Progenitor cell of endocrine pancreas (in vitro differentiated cells): ENCODE results near the gene BSN. TPM values are rescaled to one million over a fixed set of nuclear protein-coding genes. Genes with fewer than 3 reads are reported as not detected.

Source experiments
- DNase-seq: peaks from one replicate; pipeline ENCODE4 v3.0.0; 2021; ENCODE audit warnings: low spot score; ENCODE audit not compliant: unreplicated experiment
- H3K27ac Mint-ChIP-seq: 2 replicates; pipeline ENCODE4 v1.8.0; 2021; ENCODE audit warnings: mild to moderate bottlenecking, moderate library complexity, mixed read lengths
- H3K27me3 Mint-ChIP-seq: 2 replicates; pipeline ENCODE4 v1.8.0; 2021; ENCODE audit warnings: mixed read lengths
- H3K36me3 Mint-ChIP-seq: 2 replicates; pipeline ENCODE4 v1.8.0; 2022; ENCODE audit warnings: mixed read lengths; ENCODE audit not compliant: insufficient read depth
- H3K4me1 Mint-ChIP-seq: 2 replicates; pipeline ENCODE4 v1.8.0; 2021; ENCODE audit warnings: low read depth, mixed read lengths
- H3K4me3 Mint-ChIP-seq: 2 replicates; pipeline ENCODE4 v1.8.0; 2021; ENCODE audit warnings: low read depth, mild to moderate bottlenecking, moderate library complexity, mixed read lengths
- H3K9me3 Mint-ChIP-seq: 2 replicates; pipeline ENCODE4 v1.8.0; 2021; ENCODE audit warnings: low read depth, mixed read lengths
- CTCF ChIP-seq: fragments of 200-600 bp; sonication (generic); IDR thresholded peaks from one replicate; pipeline ENCODE4 v1.5.0; 2021; ENCODE audit warnings: antibody characterized with exemption, mild to moderate bottlenecking; ENCODE audit not compliant: unreplicated experiment
- total RNA-seq: library from RNA; stranded (reverse); gene quantifications from 2 replicates; pipeline ENCODE4 v1.2.1, GENCODE V29; 2021

BSN gene
- total RNA-seq, 1 donor from 2014 or later: 3.8 TPM

DNA sequence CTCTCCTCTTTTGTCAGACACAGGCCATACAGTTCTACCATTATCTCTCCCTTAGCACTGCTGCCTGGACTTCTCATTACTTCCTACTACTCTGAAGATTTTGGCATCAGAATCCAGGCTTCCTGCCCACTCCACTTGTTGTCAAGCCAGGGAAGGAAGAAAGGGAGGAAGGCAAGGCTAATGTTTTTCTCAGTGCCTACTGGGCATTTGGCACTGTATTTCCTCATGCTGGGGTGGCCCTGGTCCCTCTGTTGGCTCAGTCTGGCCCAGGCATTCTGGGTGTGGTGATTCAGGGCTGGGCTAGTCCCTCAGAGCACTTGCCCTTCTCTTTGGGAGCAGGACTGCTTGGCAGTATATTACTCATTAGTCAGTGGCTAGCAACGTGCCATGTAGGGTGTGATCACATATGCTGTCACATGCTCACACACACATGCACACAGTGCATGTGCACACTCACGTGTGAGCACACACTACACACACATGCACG is 52.9 kb downstream of the BSN start:
- Mint-ChIP-seq H3K27ac (no peak overlapping the region), H3K4me3 (no peak overlapping the region), H3K27me3 (no peaks in the 10 kb centered on the region), H3K4me1 (no peaks in the 10 kb centered on the region), H3K36me3 (no peaks in the 10 kb centered on the region), H3K9me3 (no peaks in the 10 kb centered on the region)
- TF ChIP-seq CTCF: no peak
- DNase-seq: no peak

- TF ChIP-seq CTCF: peak; percentile 45
- peaks cover 3% of the 10 kb centered on the region for H3K9me3 Mint-ChIP-seq
- no peaks in the 10 kb centered on the region for H3K27me3 Mint-ChIP-seq
- no peak for DNase-seq
- no peaks in the 10 kb centered on the region for H3K36me3 Mint-ChIP-seq
- H3K4me3 Mint-ChIP-seq: no peak overlapping the region
- H3K27ac Mint-ChIP-seq: no peak overlapping the region
- H3K4me1 Mint-ChIP-seq: no peaks in the 10 kb centered on the region
Measured at GRCh38 chr3:49607796-49608195, 53.5 kb downstream of the BSN start.

- no peak overlapping the region for H3K27ac Mint-ChIP-seq
- TF ChIP-seq CTCF: no peak
- no peaks in the 10 kb centered on the region for H3K27me3 Mint-ChIP-seq
- peaks cover 6% of the 10 kb centered on the region for H3K9me3 Mint-ChIP-seq
- H3K4me3 Mint-ChIP-seq: no peak overlapping the region
- no peak for DNase-seq
- H3K36me3 Mint-ChIP-seq: no peaks in the 10 kb centered on the region
- H3K4me1 Mint-ChIP-seq: no peaks in the 10 kb centered on the region
Measured at GRCh38 chr3:49609314-49609713, 55.0 kb downstream of the BSN start.

DNA sequence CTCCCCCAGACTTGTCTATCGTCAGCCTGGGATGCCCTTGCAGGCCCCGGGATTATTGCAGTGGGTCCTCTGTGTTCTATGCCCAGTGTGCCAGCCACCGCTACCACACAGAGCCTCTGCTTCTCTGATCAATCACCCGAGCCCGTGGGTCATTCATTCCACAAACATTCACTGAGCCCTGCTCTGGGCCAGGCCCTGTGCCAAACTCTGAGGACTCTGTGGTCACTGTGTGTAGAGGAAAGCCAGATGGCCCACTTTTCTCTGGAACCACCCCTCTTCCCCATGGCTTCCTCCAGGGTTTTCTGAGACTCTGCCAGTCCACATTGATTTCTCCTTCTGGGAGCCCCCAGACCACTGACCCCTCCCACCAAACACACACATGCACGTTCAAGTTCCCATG is 55.5 kb downstream of the BSN start:
- no peak for TF ChIP-seq CTCF
- Mint-ChIP-seq H3K4me3 (no peak overlapping the region), H3K27ac (no peak overlapping the region), H3K36me3 (no peaks in the 10 kb centered on the region), H3K27me3 (no peaks in the 10 kb centered on the region), H3K4me1 (no peaks in the 10 kb centered on the region), H3K9me3 (peaks cover 6% of the 10 kb centered on the region)
- no peak for DNase-seq

DNA sequence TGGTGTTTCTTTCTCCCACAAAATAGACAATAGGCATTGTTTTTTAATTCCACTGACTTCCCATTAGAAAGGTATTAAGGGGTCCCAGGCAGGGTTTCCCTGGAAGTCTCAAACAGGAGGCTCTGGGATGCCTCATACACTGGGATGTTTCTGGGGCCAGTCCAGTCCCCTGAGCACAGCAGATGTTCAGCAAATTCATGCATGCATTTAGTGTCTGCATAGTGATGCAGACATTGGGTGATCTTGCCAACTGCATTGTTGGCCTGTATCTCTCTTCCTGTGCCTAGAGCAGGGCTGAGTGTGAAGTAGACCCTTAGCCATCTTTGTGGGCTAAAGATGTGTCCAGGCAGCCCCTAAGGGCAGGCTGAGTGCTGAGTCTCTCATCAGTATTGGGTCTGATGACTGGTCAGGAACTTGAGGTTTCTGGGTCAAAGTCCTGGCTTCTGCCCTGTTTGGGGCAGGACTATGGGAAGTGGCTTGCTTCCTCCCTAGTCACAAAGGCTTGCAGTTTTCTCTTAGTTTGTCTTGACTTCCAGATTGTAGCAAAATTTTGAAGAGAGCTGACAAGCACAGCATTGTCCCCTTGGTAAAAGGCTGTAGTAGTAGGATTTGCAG is 56.5 kb downstream of the BSN start:
- Mint-ChIP-seq H3K27ac (no peak overlapping the region), H3K4me3 (no peak overlapping the region), H3K9me3 (peaks cover 6% of the 10 kb centered on the region), H3K27me3 (no peaks in the 10 kb centered on the region), H3K36me3 (no peaks in the 10 kb centered on the region), H3K4me1 (no peaks in the 10 kb centered on the region)
- no peak for TF ChIP-seq CTCF
- no peak for DNase-seq
